Measurements from ENCODE around the gene DBNDD2.

Gene DBNDD2

DNA sequence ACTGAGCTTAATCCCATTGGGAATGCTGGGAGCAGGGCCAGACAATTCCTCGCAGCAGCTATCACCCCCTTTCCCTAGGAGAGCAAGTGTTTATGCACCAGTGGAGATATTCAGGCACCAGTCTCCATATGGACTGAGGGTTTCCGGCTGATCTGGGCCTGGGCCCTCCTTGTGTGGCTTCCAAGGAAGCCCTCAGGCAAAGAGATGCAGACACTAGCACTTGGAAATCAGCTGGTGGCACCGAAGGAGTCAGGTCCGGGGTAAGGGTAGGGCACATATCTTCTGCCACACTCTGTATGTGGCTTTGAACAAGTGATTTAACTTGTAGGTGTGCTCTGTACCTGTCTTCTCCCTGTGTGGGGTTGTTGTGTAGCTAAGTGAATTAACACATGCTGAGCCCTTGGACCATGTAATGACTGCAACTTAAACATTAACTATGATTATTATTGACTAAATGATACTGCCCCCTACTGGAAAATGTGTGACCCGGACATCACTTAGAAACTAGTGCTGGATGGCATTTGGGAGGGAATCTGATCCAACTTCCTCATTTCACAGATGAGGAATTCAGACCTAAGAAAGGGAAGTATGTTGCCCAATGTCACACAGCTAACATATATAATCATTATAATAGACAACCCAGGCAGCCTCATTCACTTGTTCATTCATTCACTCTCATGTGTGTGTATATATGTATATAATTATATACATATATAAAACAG is 42.2 kb downstream of the DBNDD2 start:
- no peak for DNase-seq (ENCODE audit: low read depth)

DNA sequence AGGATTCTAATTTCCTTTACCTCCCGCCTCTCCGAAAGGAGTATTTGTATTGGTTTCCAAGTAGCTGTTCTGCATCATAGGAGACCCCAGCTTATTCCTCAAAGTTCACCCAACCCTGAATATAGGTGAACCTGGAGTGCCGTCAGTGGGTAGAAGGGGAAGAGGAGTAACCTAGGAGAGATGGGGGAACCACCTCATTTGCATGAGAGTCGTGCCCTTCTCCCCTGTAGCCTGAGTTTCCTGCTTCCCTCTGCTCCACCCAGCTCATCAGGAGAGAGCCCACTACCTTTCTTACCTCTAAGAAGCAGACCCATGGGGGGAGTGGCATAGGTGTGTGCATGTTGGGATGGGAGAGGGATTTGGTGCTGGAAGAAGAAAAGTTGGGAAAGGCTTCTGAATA is 44.1 kb downstream of the DBNDD2 start:
- no peak for DNase-seq (ENCODE audit: low read depth)

DNA sequence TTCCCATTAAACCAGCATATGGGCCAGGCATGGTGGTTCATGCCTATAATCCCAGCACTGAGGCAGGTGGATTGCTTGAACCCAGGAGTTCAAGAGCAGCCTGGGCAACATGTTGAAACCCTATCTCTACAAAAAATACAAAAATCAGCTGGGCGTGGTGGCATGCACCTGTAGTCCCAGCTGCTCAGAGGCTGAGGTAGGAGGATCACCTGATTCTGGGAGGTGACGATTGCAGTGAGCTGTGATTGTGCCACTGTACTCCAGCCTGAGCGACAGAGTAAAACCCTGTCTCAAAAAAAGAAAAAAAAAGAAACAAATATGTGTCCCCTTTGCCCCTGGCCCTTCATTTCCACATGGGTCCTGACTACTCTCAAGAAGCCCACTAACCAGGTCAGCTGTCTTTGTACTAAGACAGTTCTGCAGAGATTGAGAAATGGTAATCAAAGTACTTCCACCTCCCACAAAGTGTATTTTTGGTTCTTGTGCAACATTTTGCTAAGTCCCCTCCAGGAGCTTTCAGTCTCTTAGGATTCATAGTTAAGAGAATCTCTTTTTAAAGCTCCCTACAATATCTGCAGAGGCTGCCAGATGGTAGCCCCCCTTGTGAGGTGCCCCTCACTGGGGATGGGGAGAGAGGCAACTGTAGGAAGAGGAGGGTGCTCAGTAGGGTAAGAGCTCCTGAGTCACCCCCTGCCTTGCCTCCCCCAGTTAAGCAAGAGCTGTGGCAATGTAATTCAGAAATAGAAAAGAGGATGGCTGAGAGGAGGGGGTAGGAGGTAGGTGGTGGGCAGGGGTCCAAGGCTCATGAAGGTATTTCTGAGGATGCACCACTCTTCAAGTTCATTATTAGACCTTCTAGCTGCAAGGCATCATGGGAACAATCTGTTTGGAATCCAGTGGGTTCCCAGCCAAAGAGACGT is 44.9 kb downstream of the DBNDD2 start:
- no peak for DNase-seq (ENCODE audit: low read depth)

DNA sequence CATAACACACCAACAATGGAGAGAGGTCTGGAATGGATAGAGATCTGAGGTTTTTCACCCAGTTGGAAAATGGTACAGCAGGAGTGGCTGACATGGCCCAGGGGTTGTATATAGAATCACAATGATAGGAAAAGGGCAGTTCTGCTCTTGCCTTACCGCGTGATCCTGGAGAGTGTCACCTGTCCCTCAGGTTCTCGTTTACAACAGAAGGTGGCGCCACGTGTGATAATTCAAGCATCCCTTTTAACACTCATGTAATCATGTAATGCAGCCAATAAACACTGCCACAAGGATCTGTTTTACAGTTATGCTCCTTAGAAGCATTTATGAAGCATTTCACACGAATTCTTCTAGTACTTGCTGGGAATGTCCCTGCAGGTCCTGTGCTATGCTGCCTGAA is 48.5 kb downstream of the DBNDD2 start:
- DNase-seq (ENCODE audit: low read depth), result no peak

DNA sequence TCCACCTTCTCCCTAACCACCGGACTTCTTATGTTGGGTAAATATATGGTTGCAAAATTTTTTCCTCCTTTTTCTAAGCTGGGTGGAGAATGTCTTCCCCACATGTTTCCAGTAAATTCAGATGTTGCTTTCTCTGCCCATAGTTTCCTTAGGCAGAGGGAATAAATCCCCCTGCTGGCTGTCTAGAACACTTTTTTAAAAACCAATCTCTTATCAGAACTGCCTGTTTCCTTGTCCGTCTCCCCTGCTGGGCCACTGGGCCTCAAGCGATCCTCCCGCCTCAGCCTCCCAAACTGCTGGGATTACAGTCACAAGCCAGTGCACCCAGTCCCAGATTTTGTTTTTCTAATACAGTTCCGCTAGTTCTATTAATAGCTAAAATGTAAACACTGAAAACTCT is 51.5 kb downstream of the DBNDD2 start:
- DNase-seq (ENCODE audit: low read depth), result no peak

All from activated T-cell treated with anti-CD3 and anti-CD28 coated beads for 24 hours (primary cell).